Mammary epithelial cell (primary cell): ENCODE data around the gene GALNT2.

Source experiments
- CTCF ChIP-seq, 2 donors: IDR thresholded peaks in 1 of 2; conservative IDR thresholded peaks in 1 of 2; 2 replicates each; pipeline ENCODE4 v1.5.1; 2011 to 2012; ENCODE audit warnings: inconsistent platforms in 2 of 2, low read length in 2 of 2, mild to moderate bottlenecking in 2 of 2, control low read depth in 1 of 2, low read depth in 1 of 2; ENCODE audit not compliant: insufficient read depth in 1 of 2; ENCODE audit errors: extremely low read depth in 1 of 2
- EZH2 ChIP-seq: IDR thresholded peaks from 2 replicates; pipeline ENCODE4 v1.6.1; 2012; ENCODE audit warnings: low read length, inconsistent platforms, borderline replicate concordance

GRCh38 chr1:230222678-230223077, 155.6 kb downstream of the GALNT2 start:
- TF ChIP-seq CTCF (conservative IDR thresholded peaks at IDR 0.05 in 1 of 2, IDR thresholded peaks at IDR 0.05 in 1 of 2; ENCODE audit: extremely low read depth in 1 of 2, insufficient read depth in 1 of 2, low read depth in 1 of 2, low read length in 2 of 2) (no peak), EZH2 (no peak)
